Hematopoietic multipotent progenitor cell treated with erythropoietin and hydrocortisone succinate and interleukin-3 and kit ligand, for 17 days (in vitro differentiated cells): Measurements from ENCODE around the gene MYL10.
"Not testable (repeated sequence)": the region's sequence is repeated elsewhere in the genome, so short reads cannot be mapped to it uniquely, and the experiment has no call there.

Experiments used
- DNase-seq: peaks from one replicate; pipeline ENCODE4 v3.0.0-alpha.2; 2015; ENCODE audit warnings: low spot score

The MYL10 gene

DNA sequence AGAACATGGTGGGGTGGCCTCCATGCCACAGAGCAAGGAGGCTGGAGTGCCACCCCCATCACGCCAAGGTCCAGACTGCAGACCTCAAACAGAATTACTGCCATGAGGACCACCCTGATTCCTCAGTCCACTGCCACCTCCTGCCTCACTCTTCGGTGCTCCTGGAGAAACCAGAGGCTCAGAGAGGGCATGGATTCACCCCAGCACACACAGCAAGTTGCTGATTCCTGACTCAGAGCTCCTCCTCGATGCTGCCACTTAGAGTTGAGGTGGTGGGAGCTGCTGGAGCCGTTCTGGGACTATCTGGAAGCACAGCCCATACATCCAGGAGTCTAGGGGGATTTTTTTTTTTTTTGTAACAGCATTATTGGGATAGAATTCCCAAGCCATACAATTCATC lies 22.0 kb upstream of the MYL10 start:
- DNase-seq, result no peak

DNA sequence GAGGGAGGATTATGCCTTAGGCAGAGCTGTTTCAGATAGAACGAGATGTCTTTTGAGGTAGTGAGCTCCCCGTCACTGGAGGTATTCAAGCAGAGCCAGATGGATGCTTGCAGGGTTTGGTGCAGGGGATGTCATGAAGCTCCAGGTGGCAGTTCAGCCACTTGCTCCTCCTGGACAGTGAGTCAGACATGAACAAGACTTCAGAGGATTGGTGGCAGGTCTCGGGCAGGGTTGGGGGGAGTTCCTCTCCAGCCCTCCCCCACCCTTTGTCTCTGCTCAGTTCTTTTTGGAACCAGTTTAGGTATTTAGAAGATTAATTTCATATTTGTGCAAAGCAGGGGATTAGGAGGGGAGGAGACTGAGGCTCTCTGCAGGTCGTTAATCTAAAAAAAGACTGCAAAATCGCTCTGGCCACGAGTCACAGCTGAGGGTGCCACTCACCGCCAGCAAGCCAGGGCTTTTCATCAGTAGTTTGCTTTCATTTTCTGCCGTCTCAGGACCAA lies 21.5 kb upstream of the MYL10 start:
- DNase-seq, result no peak

DNA sequence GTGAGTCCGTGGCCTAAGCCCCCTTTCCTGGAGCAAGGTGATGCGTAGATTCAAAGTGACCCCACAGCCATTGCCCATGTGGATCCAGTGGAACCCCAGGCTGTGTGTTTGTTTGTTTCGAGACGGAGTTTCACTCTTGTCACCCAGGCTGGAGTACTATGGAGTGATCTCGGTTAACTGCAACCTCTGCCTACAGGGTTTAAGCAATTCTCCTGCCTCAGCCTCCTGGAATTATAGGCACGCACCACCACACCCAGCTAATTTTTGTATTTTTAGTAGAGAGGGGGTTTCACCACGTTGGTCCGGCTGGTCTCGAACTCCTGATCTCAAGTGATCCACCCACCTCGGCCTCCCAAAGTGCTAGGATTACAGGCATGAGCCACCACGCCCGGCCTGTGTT lies 18.8 kb upstream of the MYL10 start:
- not testable (repeated sequence) for DNase-seq

DNA sequence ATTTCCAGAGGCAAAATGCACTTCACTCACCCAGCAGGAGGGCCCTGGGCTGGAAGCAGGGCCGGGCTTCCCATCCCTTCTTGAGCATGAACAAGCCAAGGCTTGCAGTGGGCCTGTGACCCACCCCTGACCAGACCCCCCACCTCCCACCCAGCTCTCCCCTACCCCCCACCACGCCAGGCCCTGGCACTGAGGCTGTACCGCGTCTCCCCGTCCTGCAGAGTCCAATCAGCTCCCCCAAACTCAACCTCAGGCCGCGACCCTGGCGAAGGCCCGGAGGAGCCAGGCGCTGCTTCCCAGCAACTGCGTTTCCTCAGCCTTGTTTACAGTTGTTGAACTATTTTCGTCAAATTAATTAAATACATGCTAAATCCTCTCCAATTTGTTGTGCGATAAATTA lies 16.9 kb upstream of the MYL10 start:
- no peak for DNase-seq

DNA sequence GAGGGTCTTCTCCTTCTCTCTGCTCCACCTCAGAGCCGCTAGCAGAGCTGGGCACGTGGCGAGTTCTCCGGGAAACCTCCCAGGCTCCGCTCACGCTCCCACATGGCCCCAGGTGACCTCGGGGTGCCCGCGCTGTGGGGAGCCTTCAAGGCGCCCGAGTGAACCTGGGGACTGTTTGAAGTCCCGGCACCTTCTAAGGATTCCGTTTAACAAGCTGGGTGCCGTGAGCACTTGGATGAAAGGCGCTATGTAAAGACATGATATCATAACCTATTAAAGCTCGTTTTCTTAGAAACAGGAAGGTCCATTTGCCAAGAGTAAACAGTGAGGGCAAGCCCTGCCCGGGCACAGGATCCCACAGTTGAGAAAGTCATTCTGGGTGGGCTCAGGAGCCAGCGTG lies 15.8 kb upstream of the MYL10 start:
- no peak for DNase-seq

DNA sequence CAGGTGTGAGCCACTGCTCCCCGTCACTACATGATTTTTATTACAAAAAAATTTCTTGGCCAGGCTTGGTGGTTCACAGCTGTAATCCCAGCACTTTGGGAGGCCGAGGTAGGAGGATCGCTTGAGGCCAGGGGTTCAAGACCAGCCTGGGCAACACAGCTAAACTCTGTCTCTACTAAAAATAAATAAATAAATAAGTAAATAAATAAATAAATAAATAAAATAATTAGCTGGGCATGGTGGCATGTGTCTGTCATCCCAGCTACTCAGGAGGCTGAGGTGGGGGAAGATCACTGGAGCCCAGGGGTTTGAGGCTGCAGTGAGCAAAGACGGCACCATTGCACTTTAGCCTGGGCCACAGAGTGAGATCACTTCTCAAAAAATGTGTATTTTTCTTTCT lies 10.0 kb upstream of the MYL10 start:
- DNase-seq, result not testable (repeated sequence)

DNA sequence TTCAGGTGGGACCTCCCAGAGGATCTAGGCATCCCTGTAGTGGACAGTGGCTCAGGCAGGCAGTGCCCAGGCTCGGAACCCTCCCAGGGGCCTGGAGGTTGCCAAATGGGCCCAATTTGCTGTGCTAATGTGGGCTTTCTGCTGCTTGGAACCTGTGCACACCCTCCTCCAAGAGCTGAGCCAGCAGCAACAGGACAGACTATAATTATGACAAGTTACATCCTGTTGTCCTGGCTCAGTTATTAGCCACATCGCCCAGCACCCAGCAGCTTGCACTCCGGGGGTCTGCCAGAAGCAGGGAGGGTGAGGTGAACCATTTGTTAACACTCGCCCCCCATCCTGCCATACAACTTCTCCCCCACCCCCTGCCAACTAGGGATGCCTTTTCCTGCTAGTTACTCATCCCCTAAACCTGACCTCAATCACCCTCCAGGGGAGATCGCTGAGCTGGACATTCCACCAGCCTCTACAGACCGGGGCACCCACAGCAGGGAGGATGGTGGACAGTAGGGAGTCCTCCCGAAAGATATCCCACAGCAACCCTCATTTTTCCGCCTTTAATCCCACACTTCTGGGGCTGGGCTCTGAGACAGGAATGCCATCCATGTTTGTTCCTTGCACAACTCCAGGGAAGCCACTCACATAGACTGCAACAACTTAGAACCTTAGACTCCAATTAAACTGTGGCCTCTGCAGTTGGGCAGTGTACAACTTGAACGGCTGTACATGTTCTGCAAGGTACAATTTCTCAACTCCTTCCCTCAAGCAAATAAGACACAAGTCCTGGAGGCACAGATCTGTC lies 7.9 kb upstream of the MYL10 start:
- no peak for DNase-seq

DNA sequence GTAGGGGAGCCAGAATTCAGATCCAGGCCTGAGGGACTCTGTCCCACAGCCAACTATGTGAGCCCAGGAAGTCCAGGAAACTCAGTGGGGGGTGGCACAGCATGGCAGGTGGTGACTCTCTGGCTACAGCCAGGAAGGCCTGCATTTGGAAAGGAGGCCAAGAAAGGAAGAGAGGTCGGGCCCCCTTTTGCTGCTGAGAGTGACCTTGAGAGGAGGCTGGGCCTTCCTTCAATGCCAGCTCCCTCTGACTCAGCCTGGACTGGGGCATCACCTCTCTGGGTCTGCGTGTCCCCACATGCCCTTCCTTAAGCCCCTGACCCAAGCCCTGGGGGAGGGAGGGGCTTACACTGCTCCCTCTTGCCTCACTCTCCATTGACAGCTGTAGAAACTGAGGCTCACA lies 6.4 kb upstream of the MYL10 start:
- no peak for DNase-seq

DNA sequence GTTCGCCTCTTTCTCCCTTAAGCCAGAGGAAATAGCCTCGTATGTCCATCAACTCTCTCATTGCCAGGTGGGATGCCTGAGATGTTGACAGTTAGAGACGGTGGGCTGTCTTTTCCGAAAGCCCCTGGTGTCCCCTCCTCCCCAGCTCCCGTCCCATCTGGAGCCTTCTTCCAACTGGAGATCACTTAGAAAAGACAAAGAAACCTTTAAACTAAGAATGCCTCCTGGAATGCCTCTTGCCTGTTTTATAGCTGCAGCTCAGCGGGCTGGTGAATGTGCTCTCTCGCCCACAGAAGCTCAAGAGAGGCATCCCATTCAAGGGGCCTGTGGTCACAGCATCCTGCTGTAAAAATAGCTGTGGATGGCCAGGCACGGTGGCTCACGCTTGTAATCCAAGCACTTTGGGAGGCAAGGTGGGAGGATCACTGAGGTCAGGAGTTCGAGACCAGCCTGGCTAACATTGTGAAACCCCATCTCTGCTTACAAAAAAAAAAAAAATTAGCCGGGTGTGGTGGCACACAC lies 5.2 kb upstream of the MYL10 start:
- DNase-seq, result no peak

DNA sequence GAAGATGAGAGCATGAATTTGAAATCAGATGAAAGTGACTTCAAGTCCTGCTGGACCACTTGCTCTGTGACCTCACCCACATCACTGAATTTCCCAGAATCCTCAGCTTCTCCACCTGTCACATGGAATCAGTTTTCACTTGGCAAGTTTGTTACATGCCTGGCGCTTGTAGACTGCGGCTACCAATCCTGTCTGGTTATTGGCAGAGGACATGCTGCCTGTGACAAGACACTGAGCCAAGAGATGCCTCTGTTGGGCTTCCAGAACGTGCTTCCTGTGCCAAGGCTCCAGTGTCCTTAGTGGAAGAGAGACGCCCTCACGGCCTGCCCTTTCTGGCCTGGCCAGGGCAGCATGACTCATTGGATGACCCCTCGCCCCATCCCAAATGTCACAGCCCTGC lies 4.4 kb upstream of the MYL10 start:
- no peak for DNase-seq

DNA sequence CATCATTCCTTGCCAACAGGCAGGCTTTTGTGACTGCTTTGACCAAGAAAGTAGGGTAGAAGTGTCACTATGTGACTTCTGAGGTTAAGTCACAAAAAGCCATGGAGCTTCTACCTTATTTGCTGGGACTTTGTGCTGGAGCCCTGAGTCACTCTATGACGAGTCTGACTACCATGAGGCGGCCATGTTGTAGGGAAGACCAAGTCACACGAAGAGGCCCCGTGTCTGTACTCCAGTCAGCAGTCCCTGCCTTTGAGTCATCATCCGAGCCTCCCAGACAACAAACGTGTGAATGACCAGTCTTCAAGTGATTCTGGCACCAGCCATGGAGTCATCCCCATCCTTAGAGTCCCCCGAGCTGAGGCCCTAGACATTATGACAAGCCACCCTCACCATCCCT lies 3.5 kb upstream of the MYL10 start:
- no peak for DNase-seq

DNA sequence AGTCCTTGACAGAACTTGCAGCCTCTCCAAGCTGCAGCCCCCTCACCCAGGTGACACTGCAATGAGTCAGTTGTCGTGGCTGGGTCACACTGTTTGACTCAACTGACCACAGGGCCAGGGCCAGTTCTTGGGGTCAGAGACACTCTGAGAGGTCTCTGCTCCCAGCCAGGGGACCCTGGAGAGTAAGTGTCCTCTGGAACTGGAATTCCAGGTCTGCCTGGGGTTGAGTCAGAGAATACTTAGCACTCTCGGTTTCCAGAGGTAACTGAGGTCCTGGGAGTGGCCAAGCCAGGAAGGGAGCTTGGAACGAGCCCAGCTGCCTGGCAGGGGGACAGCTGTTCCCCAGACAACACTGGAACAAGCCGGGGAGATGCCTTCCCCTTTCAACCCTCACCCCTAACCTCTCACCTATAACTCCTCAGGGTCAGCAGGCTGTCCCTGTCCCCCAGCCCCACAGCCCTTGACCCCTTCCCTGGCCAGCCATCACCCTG lies 2.2 kb upstream of the MYL10 start:
- DNase-seq, result no peak

DNA sequence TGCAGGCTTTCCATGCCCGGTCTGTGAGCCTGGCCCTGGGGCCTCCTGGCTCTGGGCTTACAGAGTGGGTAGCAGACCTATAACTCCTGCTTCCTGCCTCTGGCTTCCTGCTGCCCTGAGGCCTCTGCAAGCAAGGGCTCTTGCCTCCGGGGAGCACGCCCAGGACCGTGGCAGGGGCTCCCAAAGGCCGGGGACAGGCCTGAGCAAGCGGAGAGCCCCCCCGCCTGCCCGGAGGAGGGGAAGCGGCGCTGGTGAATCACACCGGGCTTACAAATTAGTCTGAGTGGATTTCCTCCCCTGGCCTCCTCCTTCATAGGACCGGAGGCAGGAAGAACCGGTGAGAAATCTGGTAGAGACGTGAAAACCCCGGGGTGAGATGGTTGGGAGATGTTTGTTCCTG lies 1.5 kb upstream of the MYL10 start:
- DNase-seq, result no peak

DNA sequence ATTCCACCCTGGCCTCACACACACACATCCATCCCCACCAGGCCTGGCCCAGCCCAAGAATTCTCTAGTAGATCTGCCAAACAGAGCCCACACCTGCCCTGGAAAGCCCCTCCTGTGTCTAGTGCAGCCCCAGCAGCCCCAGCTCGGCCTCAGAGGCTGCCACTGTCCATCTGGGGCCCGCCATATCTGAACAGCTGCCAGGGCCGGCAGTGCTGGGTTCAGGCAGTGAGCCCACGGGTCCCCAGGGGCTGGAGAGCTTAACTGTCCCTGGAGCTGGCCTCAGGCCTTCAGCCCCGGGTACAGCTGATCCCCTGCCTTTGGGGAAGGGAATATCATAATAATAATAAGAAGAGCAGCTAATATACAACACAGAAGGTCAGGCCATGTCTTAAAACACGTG lies 574 bp downstream of the MYL10 start:
- DNase-seq, result no peak

DNA sequence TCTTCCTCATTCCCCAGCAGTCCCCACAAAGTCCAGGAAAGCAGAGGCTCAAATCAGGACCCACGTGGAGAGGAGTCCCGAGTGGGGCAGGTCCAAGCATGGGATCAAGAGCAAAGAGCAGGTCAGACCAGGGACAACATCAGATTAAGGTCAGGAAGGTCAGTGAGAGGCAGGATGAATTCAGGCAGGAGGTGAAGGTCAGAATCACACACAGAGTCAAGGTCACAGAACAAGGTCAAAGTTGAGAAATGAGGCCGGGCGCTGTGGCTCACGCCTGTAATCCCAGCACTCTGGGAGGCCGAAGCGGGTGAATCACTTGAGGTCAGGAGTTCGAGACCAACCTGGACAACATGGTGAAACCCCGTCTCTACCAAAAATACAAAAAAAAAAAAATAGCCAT lies 2.3 kb downstream of the MYL10 start:
- no peak for DNase-seq

DNA sequence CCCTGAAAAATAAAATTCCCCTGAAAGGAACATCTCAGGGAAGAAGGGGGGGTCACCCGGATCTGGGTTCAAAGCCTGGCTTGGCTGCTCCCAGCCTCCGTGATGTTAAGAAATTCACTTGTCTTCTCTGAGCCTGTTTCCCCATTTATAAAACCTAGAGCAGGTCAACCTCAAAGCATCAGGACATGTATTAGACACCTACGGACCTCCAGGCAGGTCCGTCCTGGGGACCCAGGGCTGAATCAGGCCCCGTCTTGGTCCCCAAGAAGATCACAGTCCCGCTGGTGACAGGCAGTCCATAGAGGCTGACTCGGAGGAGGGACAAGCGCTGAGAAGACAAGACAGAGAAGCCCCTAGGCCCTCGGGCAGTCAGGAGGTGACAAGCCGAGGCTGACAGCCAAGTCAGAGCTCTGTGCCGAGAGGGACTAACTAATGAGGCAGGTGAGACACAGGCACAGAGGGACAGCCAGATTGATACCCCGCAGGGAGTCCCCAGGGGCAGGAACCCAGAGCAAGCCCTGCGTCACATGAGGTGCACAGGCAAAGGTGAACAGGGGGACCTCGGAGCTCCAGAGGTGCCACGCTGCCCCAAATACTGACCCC lies 2.9 kb downstream of the MYL10 start:
- no peak for DNase-seq

DNA sequence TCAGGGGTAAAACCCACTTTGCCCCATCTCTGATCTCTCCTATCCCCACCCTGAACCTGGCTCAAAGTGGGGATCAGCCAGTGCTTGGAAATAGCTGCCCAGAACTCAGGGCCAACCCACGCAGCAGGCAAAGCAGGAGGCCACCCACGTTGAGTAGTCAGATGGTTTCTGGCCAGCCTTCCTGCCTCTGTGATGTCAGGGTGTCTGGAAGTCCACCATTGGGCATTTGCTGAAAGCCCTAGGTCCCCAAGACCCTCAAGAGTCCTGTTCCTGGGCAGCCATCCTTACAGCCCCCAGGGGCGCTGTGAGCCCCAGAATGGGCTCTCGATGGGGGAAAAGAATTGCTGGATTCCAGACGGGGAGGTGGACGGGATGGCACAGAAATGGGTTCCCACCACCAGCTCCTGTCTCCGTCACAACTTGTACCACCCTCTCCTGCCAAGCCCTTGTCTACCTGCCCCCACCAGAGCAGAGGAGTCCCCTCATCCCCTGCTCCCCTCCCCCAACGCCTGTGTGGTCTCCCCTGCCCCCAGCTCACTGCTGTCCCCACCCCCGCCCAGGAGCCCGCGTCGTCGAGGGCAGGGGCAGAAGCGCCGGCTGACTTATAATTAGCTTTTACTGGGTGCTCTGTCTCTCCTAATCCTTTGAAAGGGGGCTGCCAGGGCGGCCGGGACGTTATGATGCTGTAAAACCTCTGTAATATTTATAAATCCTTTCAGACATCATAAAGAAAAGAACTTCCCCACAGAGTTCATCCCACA lies 3.9 kb downstream of the MYL10 start:
- DNase-seq, result no peak

DNA sequence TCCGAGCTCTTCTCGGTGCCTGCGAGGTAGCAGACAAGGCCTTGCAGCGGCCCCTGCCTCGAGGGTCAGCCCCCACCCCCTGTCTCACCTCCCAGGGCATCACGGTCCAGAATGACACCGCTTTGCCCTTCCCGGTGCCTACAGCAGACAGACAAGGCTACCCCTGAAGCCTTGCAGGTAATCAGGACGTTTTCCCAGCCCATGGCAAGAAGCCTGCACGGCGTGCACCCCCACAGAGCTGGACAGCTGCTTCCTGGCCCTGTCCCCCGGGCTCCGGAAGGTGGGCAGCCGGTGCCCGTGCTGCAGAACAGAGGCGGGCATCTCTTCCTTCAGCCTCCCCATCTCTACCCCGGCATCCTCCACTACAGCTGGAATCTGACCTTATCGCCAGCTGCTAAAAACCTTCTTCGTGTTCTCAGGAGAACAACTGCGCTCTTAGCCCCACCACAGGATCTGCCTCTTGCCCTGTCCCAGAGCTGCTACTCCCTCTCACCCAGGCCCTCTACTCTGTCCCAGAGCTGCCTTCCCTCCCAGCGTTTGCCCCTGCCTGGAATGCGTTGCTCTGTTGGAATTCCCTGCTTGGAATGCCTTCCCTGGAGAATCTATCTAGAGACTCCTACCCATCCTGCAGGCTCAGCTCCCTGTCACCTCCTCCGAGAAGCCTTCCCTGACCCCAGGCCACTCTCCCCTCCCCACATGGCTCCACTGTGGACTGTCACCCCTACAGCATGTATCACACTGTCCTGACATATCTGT lies 4.7 kb downstream of the MYL10 start:
- DNase-seq, result no peak

DNA sequence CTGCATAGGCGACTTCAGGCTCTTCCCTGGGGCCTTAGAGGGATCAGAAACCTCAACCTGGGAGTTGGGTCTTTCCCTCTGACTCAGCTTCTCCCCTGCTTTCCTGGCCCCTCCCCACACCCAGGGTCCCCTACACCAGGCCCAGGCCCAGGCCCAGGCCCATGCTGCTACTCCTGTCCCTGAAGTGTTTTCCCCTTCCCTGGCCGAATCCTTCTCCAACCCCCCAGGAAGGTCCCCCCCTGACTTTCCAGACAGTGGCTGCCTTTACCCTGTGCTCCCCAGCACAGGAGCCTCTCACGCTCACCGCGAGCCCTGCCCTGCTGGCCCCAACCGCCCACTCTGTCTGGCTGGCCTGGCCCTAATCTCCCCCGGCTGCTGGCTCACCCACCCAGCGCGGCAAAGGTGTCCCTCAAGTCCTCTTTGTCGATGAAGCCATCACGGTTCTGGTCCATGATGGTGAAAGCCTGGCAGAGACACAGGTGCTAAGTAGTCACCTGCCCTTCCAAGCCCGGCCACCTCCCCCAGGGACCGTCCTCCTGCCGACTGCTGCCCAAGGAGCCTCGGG lies 6.4 kb downstream of the MYL10 start:
- no peak for DNase-seq

DNA sequence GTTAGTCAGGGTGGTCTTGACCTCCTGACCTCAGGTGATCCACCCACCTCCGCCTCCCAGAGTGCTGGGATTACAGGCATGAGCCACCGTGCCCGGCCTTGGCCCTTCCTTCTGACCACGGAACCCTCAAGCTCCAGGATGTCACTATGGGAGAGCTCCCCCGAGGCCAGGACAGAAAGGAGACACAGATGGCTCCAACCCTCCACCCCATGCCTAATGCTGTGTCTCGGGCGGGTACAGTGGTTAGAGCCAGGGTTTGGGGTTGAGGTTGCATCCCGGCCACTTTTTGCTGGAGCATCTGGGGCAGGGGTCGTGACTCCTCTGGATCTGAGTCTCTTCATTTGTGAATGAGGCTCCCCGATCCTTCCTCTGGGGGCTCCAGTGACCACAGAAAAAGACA lies 8.1 kb downstream of the MYL10 start:
- no peak for DNase-seq

DNA sequence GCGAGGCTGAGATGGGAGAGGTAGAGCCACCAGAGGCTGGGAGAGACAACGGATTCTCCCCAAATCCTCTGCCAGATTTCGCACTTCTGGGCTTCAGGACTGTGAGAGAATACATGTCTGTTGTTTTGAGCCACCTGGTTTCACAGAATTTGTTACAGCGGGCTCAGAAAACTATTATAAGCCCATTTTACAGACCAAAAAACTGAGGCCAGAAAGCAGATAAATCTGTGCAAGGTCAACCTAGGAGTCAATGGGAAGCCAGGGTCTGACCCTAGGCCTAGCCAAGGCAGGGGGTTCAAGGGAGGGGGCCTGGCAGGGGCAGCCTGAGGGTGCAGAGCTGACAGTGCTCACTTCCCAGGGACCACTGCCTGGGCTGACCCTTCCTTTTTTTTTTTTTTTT lies 8.7 kb downstream of the MYL10 start:
- no peak for DNase-seq

DNA sequence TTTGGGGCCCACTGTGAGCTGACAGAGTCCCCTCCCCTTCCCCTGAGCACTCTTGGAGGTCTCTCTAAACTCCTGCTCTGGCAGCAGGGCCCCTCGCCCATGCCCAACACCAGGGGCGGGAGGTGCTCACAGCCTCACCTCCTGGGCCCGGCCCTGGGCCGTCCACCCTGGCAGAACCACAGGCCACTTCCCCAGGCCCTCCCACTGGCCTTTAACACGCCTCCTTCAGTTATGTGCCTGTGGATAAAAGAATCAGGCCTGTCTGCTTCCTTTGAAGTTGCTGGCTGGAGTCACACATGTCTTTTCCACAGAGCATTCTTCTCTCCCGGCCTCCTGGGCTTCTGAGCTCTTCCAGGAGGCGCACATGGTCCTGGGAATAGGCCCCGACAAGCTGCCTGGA lies 10.2 kb downstream of the MYL10 start:
- DNase-seq, result no peak
